GM12865 (cell line): ENCODE data around the gene IL21R.

ENCODE experiments used
- DNase-seq: peaks from one replicate; pipeline ENCODE4 v3.0.0; 2010; ENCODE audit warnings: low read depth
- H3K4me3 ChIP-seq: 2 replicates; pipeline ENCODE4 v1.5.1; 2011; ENCODE audit warnings: mild to moderate bottlenecking, low read depth, low read length, control low read depth
- CTCF ChIP-seq: IDR thresholded peaks from 2 replicates; pipeline ENCODE4 v1.5.1; 2011; ENCODE audit warnings: low read length, control low read depth, low read depth, inconsistent platforms; ENCODE audit not compliant: insufficient read depth; ENCODE audit errors: missing control alignments

Gene IL21R

DNA sequence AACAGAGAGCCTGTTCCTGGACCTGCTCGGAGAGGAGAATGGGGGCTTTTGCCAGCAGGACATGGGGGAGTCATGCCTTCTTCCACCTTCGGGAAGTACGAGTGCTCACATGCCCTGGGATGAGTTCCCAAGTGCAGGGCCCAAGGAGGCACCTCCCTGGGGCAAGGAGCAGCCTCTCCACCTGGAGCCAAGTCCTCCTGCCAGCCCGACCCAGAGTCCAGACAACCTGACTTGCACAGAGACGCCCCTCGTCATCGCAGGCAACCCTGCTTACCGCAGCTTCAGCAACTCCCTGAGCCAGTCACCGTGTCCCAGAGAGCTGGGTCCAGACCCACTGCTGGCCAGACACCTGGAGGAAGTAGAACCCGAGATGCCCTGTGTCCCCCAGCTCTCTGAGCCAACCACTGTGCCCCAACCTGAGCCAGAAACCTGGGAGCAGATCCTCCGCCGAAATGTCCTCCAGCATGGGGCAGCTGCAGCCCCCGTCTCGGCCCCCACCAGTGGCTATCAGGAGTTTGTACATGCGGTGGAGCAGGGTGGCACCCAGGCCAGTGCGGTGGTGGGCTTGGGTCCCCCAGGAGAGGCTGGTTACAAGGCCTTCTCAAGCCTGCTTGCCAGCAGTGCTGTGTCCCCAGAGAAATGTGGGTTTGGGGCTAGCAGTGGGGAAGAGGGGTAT lies 39.3 kb upstream of the IL21R start:
- no peak overlapping the region for H3K4me3 ChIP-seq
- TF ChIP-seq CTCF, result no peak
- DNase-seq, result no peak

DNA sequence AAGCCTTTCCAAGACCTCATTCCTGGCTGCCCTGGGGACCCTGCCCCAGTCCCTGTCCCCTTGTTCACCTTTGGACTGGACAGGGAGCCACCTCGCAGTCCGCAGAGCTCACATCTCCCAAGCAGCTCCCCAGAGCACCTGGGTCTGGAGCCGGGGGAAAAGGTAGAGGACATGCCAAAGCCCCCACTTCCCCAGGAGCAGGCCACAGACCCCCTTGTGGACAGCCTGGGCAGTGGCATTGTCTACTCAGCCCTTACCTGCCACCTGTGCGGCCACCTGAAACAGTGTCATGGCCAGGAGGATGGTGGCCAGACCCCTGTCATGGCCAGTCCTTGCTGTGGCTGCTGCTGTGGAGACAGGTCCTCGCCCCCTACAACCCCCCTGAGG lies 38.7 kb upstream of the IL21R start:
- H3K4me3 ChIP-seq, result no peak overlapping the region
- DNase-seq, result no peak
- no peak for TF ChIP-seq CTCF

- no peak overlapping the region for H3K4me3 ChIP-seq
- TF ChIP-seq CTCF, result no peak
- no peak for DNase-seq
These were observed 38.2 kb upstream of the IL21R start for GRCh38 chr16:27363797-27364196.

DNA sequence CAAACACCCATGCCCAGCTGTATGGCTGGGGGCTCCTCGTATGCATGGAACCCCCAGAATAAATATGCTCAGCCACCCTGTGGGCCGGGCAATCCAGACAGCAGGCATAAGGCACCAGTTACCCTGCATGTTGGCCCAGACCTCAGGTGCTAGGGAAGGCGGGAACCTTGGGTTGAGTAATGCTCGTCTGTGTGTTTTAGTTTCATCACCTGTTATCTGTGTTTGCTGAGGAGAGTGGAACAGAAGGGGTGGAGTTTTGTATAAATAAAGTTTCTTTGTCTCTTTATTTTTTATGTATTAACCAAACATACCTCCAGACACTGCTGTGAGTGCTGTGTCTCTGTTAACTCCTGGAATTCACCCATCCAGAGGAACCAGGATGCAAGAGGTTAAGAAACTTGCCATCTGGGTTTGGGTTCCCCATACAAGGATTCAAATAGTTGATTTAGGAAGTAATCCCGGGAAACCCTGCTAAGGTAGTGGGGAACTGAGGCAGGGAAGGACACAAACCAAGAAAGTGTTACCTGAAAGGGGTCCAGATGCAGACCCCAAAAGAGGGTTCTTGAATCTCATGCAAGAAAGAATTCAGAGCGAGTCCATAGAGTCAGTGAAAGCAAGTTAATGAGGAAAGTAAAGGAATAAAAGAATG lies 37.4 kb upstream of the IL21R start:
- no peak for TF ChIP-seq CTCF
- DNase-seq, result peak; percentile 41
- no peak overlapping the region for H3K4me3 ChIP-seq

- TF ChIP-seq CTCF, result no peak
- H3K4me3 ChIP-seq, result no peak overlapping the region
- no peak for DNase-seq
These were observed 36.6 kb upstream of the IL21R start for GRCh38 chr16:27365142-27366089.

DNA sequence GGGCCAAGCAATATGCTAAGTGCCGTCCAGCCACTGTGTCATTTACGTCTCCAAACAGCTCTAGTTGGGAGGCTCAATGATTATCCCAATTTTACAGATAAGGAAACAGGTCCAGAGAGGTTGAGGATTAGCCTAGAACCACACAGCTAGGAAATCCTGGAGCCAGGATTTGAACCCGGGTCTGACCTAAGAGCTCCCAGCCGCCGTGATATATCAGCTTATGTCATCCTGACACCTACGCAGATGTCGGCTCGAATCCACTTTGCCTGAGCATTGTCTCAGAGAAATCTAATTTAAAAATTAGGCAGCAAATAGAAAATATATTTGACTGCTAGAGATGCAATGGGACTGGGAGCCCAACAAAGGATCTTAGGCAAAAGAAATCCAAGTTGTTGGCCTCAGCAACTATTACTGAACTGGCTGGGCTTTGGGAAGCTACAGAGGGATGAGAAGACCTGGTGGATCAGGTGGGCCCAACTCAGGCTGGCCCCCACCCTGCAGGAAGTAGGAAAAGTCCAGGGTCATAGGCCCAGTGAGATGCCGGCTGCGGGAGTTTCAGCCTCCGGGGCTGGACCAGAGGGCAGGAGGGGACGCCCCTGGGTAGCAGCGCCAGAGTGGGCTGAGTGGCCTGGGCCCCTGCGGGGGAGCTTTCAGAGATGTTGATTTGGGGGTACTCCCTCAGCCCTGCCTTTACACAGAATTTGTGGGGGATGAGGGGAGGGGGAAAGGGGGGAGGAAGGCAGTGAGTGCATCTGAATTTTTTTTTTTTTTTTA lies 35.1 kb upstream of the IL21R start:
- no peak for TF ChIP-seq CTCF
- DNase-seq, result peak; percentile 29

More for the DNA sequence above, 35.1 kb upstream of the IL21R start:
- H3K4me3 ChIP-seq, result no peak overlapping the region; the same call in 1 of the 2 replicates
